ENCODE data around the gene GINS1. TPM values are rescaled to one million over a fixed set of nuclear protein-coding genes. Genes with fewer than 3 reads are reported as not detected.

GINS1 gene
- total and polyA plus RNA-seq, 2 of the 13 experiments (the other 11 are each of a cell fraction or from before 2014, with no cell fraction given), result 14.6 to 59.9 TPM

- TF ChIP-seq FOSL1 (CRISPR knock-in tag; IDR thresholded peaks at IDR 0.05; ENCODE audit: borderline replicate concordance) (peak; percentile 57; the same call in 1 of the 2 replicates), KDM4B (CRISPR knock-in tag; IDR thresholded peaks at IDR 0.05) (peak; percentile 83; the same call in 1 of the 2 replicates), ZNF614 (CRISPR knock-in tag; IDR thresholded peaks at IDR 0.05; ENCODE audit: borderline replicate concordance) (peak; percentile 93), ZNF484 (CRISPR knock-in tag; IDR thresholded peaks at IDR 0.05; ENCODE audit: borderline replicate concordance, low read depth) (peak; percentile 75; the same call in 1 of the 2 replicates), ZNF639 (CRISPR knock-in tag; conservative IDR thresholded peaks at IDR 0.05) (peak; percentile 91), TCF12 (IDR thresholded peaks at IDR 0.05) (no peak), TCF12 (CRISPR knock-in tag; IDR thresholded peaks at IDR 0.05) (peak; percentile 85), ZMAT3 (CRISPR knock-in tag; conservative IDR thresholded peaks at IDR 0.05) (peak; percentile 100), ZNF33A (CRISPR knock-in tag; IDR thresholded peaks at IDR 0.05; ENCODE audit: borderline replicate concordance) (no peak; the same call in 1 of the 2 replicates), RBAK (CRISPR knock-in tag; IDR thresholded peaks at IDR 0.05) (no peak; the same call in 1 of the 2 replicates), ZNF362 (CRISPR knock-in tag; IDR thresholded peaks at IDR 0.05; ENCODE audit: borderline replicate concordance) (peak; percentile 71; the same call in 1 of the 2 replicates), CBFB (CRISPR knock-in tag; IDR thresholded peaks at IDR 0.05) (peak; percentile 93), HDAC2 (CRISPR knock-in tag; IDR thresholded peaks at IDR 0.05) (peak; percentile 97), SAFB2 (CRISPR knock-in tag; IDR thresholded peaks at IDR 0.05; ENCODE audit: borderline replicate concordance, low read depth) (peak; percentile 99), BRCA1 (CRISPR knock-in tag; IDR thresholded peaks at IDR 0.05) (peak; percentile 99), NFKBIZ (CRISPR knock-in tag; IDR thresholded peaks at IDR 0.05) (no peak), CBX1 (IDR thresholded peaks at IDR 0.05; ENCODE audit: low read depth) (peak; percentile 62), ZNF432 (CRISPR knock-in tag; IDR thresholded peaks at IDR 0.05; ENCODE audit: borderline replicate concordance) (no peak), ZNF644 (CRISPR knock-in tag; IDR thresholded peaks at IDR 0.05; ENCODE audit: low read depth) (peak; percentile 66; the same call in 1 of the 2 replicates), TOPORS (CRISPR knock-in tag; IDR thresholded peaks at IDR 0.05) (peak; percentile 99), KLF12 (CRISPR knock-in tag; IDR thresholded peaks at IDR 0.05; ENCODE audit: borderline replicate concordance) (peak; percentile 99), ONECUT2 (CRISPR knock-in tag; IDR thresholded peaks at IDR 0.05) (peak; percentile 80; the same call in 1 of the 2 replicates), CBX5 (CRISPR knock-in tag; IDR thresholded peaks at IDR 0.05; ENCODE audit: borderline replicate concordance) (peak; percentile 90), NR2F6 (IDR thresholded peaks at IDR 0.05) (no peak; the same call in 1 of the 2 replicates), NR2F6 (CRISPR knock-in tag; IDR thresholded peaks at IDR 0.05) (peak; percentile 75)
- TF ChIP-seq, protein P1, sequence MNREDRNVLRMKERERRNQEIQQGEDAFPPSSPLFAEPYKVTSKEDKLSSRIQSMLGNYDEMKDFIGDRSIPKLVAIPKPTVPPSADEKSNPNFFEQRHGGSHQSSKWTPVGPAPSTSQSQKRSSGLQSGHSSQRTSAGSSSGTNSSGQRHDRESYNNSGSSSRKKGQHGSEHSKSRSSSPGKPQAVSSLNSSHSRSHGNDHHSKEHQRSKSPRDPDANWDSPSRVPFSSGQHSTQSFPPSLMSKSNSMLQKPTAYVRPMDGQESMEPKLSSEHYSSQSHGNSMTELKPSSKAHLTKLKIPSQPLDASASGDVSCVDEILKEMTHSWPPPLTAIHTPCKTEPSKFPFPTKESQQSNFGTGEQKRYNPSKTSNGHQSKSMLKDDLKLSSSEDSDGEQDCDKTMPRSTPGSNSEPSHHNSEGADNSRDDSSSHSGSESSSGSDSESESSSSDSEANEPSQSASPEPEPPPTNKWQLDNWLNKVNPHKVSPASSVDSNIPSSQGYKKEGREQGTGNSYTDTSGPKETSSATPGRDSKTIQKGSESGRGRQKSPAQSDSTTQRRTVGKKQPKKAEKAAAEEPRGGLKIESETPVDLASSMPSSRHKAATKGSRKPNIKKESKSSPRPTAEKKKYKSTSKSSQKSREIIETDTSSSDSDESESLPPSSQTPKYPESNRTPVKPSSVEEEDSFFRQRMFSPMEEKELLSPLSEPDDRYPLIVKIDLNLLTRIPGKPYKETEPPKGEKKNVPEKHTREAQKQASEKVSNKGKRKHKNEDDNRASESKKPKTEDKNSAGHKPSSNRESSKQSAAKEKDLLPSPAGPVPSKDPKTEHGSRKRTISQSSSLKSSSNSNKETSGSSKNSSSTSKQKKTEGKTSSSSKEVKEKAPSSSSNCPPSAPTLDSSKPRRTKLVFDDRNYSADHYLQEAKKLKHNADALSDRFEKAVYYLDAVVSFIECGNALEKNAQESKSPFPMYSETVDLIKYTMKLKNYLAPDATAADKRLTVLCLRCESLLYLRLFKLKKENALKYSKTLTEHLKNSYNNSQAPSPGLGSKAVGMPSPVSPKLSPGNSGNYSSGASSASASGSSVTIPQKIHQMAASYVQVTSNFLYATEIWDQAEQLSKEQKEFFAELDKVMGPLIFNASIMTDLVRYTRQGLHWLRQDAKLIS (CRISPR knock-in tag; IDR thresholded peaks at IDR 0.05), result no peak
These were observed at the start of gene GINS1 (continued) for GRCh38 chr20:25407311-25408169.

Data from HepG2 (cell line).